ENCODE results near the gene SLC31A2.

Gene SLC31A2

GRCh38 chr9:113151696-113152630 is 1.2 kb downstream of the SLC31A2 start:
- no peak for DNase-seq

- DNase-seq: peak; percentile 4
Measured at GRCh38 chr9:113152699-113153098, 1.9 kb downstream of the SLC31A2 start.

DNA sequence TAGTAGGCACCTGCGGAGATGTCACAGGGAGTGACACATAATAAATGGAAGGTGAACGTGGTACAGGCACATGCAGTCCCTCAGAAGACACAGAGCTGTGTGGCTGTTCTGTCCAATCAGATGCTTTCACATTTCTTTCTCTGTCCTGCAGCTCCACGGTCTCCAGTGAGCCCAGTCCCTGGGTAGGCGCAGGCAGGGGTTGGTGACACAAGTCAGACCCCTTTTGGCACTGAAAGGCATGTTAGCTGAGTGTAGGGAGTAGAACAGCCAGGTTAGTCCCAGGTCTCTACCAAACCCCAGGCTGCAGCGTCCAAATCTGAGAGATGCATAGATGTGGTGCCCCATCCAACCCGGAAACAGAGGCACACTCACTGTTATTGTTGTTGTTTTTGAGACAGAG is 2.8 kb downstream of the SLC31A2 start:
- no peak for DNase-seq

GRCh38 chr9:113154471-113154870 is 3.7 kb downstream of the SLC31A2 start:
- no peak for DNase-seq

DNA sequence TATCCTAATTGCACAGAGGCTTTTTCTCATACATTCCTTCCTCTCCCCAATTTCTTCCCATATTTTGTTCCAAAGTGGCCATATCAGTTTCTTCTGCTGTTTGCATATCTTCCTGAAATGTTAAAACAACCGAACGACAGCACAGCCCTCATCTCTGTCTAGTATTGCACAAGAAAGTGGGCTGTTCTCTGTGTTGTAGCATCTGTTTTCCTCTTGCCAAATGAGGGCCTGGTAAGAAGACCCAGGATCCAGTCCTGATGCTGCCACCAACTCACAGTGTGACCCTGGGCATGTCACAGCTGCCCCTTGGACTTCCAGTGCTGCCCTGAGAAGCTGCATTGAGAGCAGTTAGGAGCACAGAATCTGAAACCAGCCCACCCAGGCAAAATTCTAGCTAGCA is 4.1 kb downstream of the SLC31A2 start:
- no peak for DNase-seq

- DNase-seq: no peak
Measured at GRCh38 chr9:113155911-113156588, 5.2 kb downstream of the SLC31A2 start.

GRCh38 chr9:113156880-113157279 is 6.1 kb downstream of the SLC31A2 start:
- DNase-seq: peak; percentile 11

- no peak for DNase-seq
Measured at GRCh38 chr9:113158446-113158845, 7.6 kb downstream of the SLC31A2 start.

DNA sequence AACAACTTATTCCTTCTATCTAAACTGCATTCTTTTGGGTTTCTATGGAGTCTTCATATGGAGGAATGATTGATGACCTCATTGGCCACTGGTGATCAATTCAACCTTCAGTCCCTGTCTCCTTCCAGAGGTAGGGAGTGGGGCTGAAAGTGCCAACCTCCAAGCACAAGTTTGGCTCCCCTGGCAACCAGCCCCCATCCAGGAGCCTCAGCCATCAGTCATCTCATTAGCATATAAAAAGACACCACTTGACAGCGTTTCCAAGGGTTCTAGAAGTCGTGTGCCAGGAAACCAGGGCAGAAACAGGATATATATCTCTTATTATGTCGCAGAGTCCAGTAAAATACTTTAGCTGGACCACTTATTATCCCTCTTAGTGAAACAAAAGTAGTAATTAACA is 9.8 kb downstream of the SLC31A2 start:
- DNase-seq: peak; percentile 23

- no peak for DNase-seq
Measured at GRCh38 chr9:113163001-113163400, 12.2 kb downstream of the SLC31A2 start.

DNA sequence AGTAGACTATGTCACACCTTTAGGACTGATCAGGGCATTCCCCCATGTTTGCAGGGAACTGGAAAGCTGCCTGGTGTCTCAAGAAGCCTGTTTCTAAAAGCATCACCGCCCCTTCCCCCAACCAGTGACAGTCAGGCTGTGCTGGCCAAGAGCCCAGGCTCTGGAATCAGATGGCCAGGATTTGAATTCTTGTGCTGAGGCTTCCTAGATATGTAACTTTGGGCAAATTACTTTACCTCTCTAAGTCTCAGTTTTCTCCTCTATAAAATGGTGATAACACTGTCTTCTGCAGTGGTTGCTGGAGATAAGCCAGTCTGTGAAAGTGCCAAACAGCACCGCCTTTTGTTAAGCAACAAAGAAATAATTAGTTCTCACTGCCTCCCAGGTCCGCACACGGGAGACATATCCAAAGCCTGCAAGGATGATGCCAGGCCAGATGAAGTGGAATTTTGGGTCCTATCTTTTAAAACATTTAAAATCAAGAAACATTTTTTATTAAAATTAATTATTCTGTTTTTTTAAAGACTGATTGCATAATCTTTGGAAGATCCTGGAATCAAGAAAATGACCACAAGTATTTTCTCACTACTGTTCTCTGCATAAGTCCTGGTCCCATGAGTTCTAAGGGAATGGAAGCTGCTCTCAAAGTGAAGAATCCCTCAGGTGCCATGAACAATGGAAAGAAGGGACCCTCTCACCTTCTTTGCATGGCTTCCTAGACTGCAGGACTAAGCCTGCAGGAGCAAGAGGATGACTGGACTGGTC is 13.9 kb downstream of the SLC31A2 start:
- DNase-seq: no peak

DNA sequence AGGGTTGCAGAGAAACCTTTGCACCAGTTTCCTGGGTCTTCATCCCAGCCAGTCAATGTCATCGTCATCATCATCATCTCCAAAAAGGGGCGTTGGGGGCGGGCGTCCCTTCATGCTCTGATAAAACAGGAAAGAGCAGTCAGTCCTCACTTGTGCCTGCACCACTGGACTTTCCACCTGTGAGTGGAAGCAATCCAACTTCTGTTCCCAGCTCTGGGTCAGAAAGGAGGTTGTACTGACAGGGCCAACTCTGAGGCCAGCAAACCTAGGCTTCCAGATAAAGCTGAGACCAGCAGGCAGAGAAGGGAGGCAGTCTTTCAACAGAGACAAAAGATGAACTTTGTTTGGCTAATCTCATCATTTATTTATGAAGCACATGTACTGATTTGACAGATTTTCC is 15.2 kb downstream of the SLC31A2 start:
- DNase-seq: no peak

GRCh38 chr9:113168809-113169208 is 18.0 kb downstream of the SLC31A2 start:
- DNase-seq: no peak

DNA sequence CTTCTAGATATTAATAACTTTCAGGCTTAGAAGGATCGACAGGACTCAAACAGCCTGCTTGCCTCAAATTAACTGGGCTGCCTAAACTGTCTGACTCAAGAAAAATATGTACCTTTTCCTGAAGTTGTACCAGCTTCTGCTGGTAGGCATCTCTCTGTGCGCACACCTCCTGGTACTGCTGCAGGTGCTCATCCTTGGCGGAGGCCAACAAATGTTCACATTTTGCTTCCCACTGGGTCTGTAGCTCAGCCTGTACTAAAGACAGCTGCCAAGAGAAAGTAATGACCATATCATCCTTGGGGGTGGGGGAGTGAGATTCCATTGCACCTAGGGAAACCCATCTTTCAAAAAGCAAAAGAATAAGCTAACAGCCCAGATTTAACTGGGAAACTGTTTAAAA is 22.5 kb downstream of the SLC31A2 start:
- no peak for DNase-seq

- DNase-seq: no peak
Measured at GRCh38 chr9:113176803-113177202, 26.0 kb downstream of the SLC31A2 start.

DNA sequence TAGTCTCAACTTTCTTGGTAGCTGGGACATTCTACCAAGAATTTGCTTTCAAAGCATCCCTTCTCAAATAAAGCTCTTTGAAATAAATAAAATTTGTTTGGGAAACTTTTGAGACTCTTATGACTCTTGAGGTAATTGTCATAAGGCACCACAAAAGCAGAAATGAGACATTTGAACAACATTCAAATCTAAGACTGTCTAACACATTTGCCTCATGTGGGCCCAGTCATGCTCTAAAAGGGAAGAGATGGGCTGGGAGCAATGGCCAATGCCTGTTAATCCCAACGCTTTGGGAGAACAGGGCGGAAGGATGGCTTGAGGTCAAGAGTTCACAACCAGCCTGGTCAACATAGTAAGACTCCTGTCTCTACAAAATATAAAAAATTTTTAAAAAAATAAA is 26.4 kb downstream of the SLC31A2 start:
- no peak for DNase-seq

- DNase-seq: no peak
Measured at GRCh38 chr9:113178087-113178486, 27.3 kb downstream of the SLC31A2 start.

DNA sequence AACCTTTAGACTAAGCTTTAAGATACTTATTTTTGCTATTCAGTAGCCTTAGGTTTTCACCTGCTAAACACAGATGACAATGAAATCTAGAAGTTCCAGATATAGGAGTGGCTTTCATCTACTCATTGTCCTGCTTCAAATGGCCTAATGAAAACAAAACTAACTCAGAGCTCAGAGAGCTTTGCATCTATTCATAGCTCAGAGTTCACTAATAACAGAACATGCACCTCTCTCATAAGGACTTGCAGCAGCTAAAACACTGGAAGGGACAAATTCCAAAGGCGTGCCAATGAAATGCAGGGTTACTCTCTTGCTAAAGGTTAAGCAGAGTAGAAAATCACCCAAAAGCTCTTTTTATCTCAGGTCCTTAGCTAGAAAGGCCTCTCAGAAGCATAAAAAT is 29.0 kb downstream of the SLC31A2 start:
- no peak for DNase-seq

GRCh38 chr9:113181165-113181564 is 30.4 kb downstream of the SLC31A2 start:
- DNase-seq: no peak

DNA sequence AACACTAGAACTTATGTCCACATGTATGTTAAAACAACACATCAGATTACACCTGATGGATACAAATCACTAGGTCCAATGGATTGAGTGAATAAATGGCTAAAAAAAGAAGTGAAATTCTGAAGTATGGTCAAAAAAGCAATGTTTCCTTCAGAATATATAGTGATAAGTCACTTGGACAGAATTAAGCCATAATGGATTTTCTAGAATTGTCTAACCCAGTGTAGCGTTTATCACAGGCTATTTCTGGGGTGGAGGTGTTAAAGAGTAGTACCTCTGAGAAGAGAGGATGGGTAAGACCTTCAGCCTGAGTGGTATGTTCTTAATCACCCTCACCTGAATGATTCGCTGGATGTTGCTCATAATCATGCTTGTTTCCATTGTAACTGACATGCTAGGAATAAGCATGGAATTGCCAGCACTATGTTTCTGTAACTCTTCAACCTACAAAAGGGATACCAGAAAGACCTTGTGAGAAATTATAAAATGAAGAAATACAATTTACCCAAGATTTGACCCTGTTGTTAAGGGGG is 33.2 kb downstream of the SLC31A2 start:
- no peak for DNase-seq

GRCh38 chr9:113184539-113184938 is 33.7 kb downstream of the SLC31A2 start:
- no peak for DNase-seq

GRCh38 chr9:113185271-113185670 is 34.5 kb downstream of the SLC31A2 start:
- DNase-seq: no peak

- DNase-seq: no peak
Measured at GRCh38 chr9:113186137-113186755, 35.4 kb downstream of the SLC31A2 start.
